Fibroblast of skin of left biceps (primary cell): Measurements from ENCODE around the gene IL22.

ENCODE experiments used
- DNase-seq, 2 experiments: peaks; one replicate each; pipeline ENCODE4 v3.0.0-alpha.2; 2013; ENCODE audit warnings: low read depth in 2 of 2

The IL22 gene

GRCh38 chr12:68253504-68253903 is at the start of gene IL22:
TSS of gene IL22 (minus strand) at chr12:68253604. CDS start at chr12:68253448, 156 bp downstream.
- no peak for DNase-seq

- no peak for DNase-seq
These were observed 44.5 kb upstream of the IL22 start for GRCh38 chr12:68297929-68298328.

GRCh38 chr12:68294251-68294650 is 40.8 kb upstream of the IL22 start:
- DNase-seq: no peak

GRCh38 chr12:68293347-68293746 is 39.9 kb upstream of the IL22 start:
- DNase-seq: no peak

GRCh38 chr12:68292151-68292943 is 38.9 kb upstream of the IL22 start:
- DNase-seq: no peak

- DNase-seq: no peak
These were observed 38.1 kb upstream of the IL22 start for GRCh38 chr12:68291396-68292036.

GRCh38 chr12:68290126-68290525 is 36.7 kb upstream of the IL22 start:
- no peak for DNase-seq

- DNase-seq: no peak
These were observed 33.7 kb upstream of the IL22 start for GRCh38 chr12:68287106-68287505.

GRCh38 chr12:68286396-68286795 is 33.0 kb upstream of the IL22 start:
- DNase-seq: no peak

GRCh38 chr12:68285541-68285940 is 32.1 kb upstream of the IL22 start:
- no peak for DNase-seq

GRCh38 chr12:68281322-68282077 is 28.1 kb upstream of the IL22 start:
- no peak for DNase-seq

GRCh38 chr12:68280240-68280639 is 26.8 kb upstream of the IL22 start:
- no peak for DNase-seq

GRCh38 chr12:68279227-68280054 is 26.0 kb upstream of the IL22 start:
- DNase-seq: no peak

- DNase-seq: no peak
These were observed 23.1 kb upstream of the IL22 start for GRCh38 chr12:68276402-68276930.

GRCh38 chr12:68272732-68273131 is 19.3 kb upstream of the IL22 start:
- no peak for DNase-seq

GRCh38 chr12:68271346-68271745 is 17.9 kb upstream of the IL22 start:
- DNase-seq: no peak

- no peak for DNase-seq
These were observed 17.0 kb upstream of the IL22 start for GRCh38 chr12:68270358-68270757.

- no peak for DNase-seq
These were observed 16.4 kb upstream of the IL22 start for GRCh38 chr12:68269779-68270178.

GRCh38 chr12:68268967-68269366 is 15.6 kb upstream of the IL22 start:
- no peak for DNase-seq

GRCh38 chr12:68267892-68268396 is 14.5 kb upstream of the IL22 start:
- DNase-seq: peak; percentile 93 to 95

GRCh38 chr12:68264857-68265256 is 11.5 kb upstream of the IL22 start:
- DNase-seq: peak; percentile 51 to 63
